GM12878 (cell line): ENCODE results near the gene KRI1. TPM values are rescaled to one million over a fixed set of nuclear protein-coding genes. Genes with fewer than 3 reads are reported as not detected.

Experiments used
- ATAC-seq: fragments of 200-7000 bp; cut with Tn5 transposase; 3 replicates; pipeline ENCODE4 v1.9.1; 2020; ENCODE audit warnings: mild to moderate bottlenecking, moderate library complexity
- BruUV-seq: library from RNA; stranded (reverse); fragments of 400-500 nt; replicated peaks from 2 replicates; lab custom pipeline; 2021; lab: Mats Ljungman, UMichigan
- CTCF ChIA-PET: fragments of 300-600 bp; sonication (Branson Sonifier 250); formaldehyde crosslinking; extraction: SDS; loops from one replicate; lab custom pipeline; 2021; ENCODE audit warnings: inconsistent platforms; lab: Yijun Ruan, JAX
- POLR2A ChIA-PET: fragments of 350-600 bp; formaldehyde crosslinking; extraction: SDS; loops from one replicate; lab custom pipeline; 2021; ENCODE audit warnings: inconsistent platforms; lab: Charles Lee
- RAD21 ChIA-PET: fragments of 300-600 bp; sonication (Branson Sonifier 250); formaldehyde crosslinking; loops from one replicate; lab custom pipeline; 2023; ENCODE audit warnings: antibody characterized with exemption; ENCODE audit not compliant: unreplicated experiment; lab: Charles Lee
- SMC1A ChIA-PET: fragments of 300-600 bp; sonication (Branson Sonifier 250); formaldehyde crosslinking; loops from one replicate; lab custom pipeline; 2023; ENCODE audit not compliant: unreplicated experiment, uncharacterized antibody; lab: Charles Lee
- DNase-seq: peaks from one replicate; pipeline ENCODE4 v3.0.0-alpha.2; 2011; ENCODE audit warnings: low read depth, low spot score
- FAIRE-seq: peaks from 3 replicates; lab custom pipeline; 2011; peaks lifted over from hg19 to GRCh38; lab: Jason Lieb, UNC
- H2AFZ ChIP-seq: 2 replicates; pipeline ENCODE4 v1.6.0; 2011; ENCODE audit warnings: low read depth, low read length, control low read depth; ENCODE audit not compliant: control insufficient read depth
- H3K27ac ChIP-seq: 2 replicates; pipeline ENCODE4 v1.5.1; 2011; ENCODE audit warnings: control low read depth; ENCODE audit not compliant: control insufficient read depth, insufficient read depth
- H3K27me3 ChIP-seq, 2 experiments: replicated peaks in 1 of 2; 2 replicates each; pipeline versions ENCODE4 v1.6.0 to v1.6.1; 2011; ENCODE audit warnings: low read length in 1 of 2; ENCODE audit not compliant: control insufficient read depth in 2 of 2, insufficient read depth in 2 of 2
- H3K36me3 ChIP-seq, 2 experiments: 2 replicates each; pipeline ENCODE4 v1.5.1; 2011; ENCODE audit warnings: low read length in 1 of 2; ENCODE audit not compliant: control insufficient read depth in 2 of 2, insufficient read depth in 2 of 2
- H3K4me1 ChIP-seq: 2 replicates; pipeline ENCODE4 v1.6.1; 2011; ENCODE audit warnings: mild to moderate bottlenecking, low read length, moderate library complexity, mixed read lengths; ENCODE audit not compliant: control insufficient read depth, insufficient read depth
- H3K4me2 ChIP-seq: 2 replicates; pipeline ENCODE4 v1.6.0; 2011; ENCODE audit warnings: control low read depth; ENCODE audit not compliant: control insufficient read depth, insufficient read depth
- H3K4me3 ChIP-seq: fragments of 200-600 bp; sonication (generic); 2 replicates; pipeline ENCODE4 v1.5.1; 2016
- H3K79me2 ChIP-seq: 2 replicates; pipeline ENCODE4 v1.6.0; 2011; ENCODE audit warnings: low read length; ENCODE audit not compliant: control insufficient read depth, insufficient read depth
- H3K9ac ChIP-seq: 2 replicates; pipeline ENCODE4 v1.8.0; 2011; ENCODE audit warnings: low read length, control low read depth, mixed read lengths; ENCODE audit not compliant: control insufficient read depth, insufficient read depth
- H3K9me3 ChIP-seq: replicated peaks from 3 replicates; pipeline ENCODE4 v1.5.1; 2011; ENCODE audit warnings: mild to moderate bottlenecking, low read length; ENCODE audit not compliant: control insufficient read depth, insufficient read depth
- H4K20me1 ChIP-seq: 2 replicates; pipeline ENCODE4 v1.6.0; 2011; ENCODE audit not compliant: control insufficient read depth, insufficient read depth
- BHLHE40 ChIP-seq, 2 experiments: fragments of 450-650 bp in 1 of 2; IDR thresholded peaks; 2 replicates each; pipeline ENCODE4 v1.6.1; 2011 to 2017; ENCODE audit warnings: low read depth in 2 of 2, borderline replicate concordance in 1 of 2, improper control_type of control experiment in 1 of 2, low read length in 1 of 2, mild to moderate bottlenecking in 1 of 2
- CHD1 ChIP-seq: IDR thresholded peaks from 2 replicates; pipeline ENCODE4 v1.6.1; 2012; ENCODE audit warnings: low read depth, low read length, improper control_type of control experiment
- CREM ChIP-seq: IDR thresholded peaks from 2 replicates; pipeline ENCODE4 v1.6.1; 2014; ENCODE audit warnings: antibody characterized with exemption, low read depth
- DPF2 ChIP-seq: fragments of 450-650 bp; IDR thresholded peaks from 2 replicates; pipeline ENCODE4 v1.6.1; 2017; ENCODE audit warnings: mild to moderate bottlenecking
- ESRRA ChIP-seq: IDR thresholded peaks from 2 replicates; pipeline ENCODE4 v1.6.1; 2012; ENCODE audit warnings: mild to moderate bottlenecking, low read length, improper control_type of control experiment
- MYB ChIP-seq: fragments of 150-350 bp; IDR thresholded peaks from 2 replicates; pipeline ENCODE4 v1.6.1; 2014; ENCODE audit warnings: mild to moderate bottlenecking, low read depth, low read length, borderline replicate concordance
- NFYB ChIP-seq: IDR thresholded peaks from 2 replicates; pipeline ENCODE4 v1.6.1; 2011; ENCODE audit warnings: low read depth, mild to moderate bottlenecking, low read length, improper control_type of control experiment, moderate library complexity; ENCODE audit not compliant: insufficient read depth
- POLR2A ChIP-seq: IDR thresholded peaks from 2 replicates; pipeline ENCODE4 v1.6.1; 2011; ENCODE audit warnings: low read depth, mild to moderate bottlenecking, low read length
- POLR2AphosphoS5 ChIP-seq: IDR thresholded peaks from 2 replicates; pipeline ENCODE4 v1.6.1; 2011; ENCODE audit warnings: mild to moderate bottlenecking, low read length, inconsistent platforms
- RAD21 ChIP-seq: IDR thresholded peaks from 2 replicates; pipeline ENCODE4 v1.6.1; 2011; ENCODE audit warnings: mild to moderate bottlenecking, low read depth, low read length, moderate library complexity; ENCODE audit not compliant: insufficient read depth
- RCOR1 ChIP-seq: conservative IDR thresholded peaks from 2 replicates; pipeline ENCODE4 v1.6.1; 2012; ENCODE audit warnings: low read depth, low read length, improper control_type of control experiment
- SREBF1 ChIP-seq: IDR thresholded peaks from 2 replicates; pipeline ENCODE4 v1.6.1; 2012; ENCODE audit warnings: mild to moderate bottlenecking, low read length
- SRF ChIP-seq, 2 experiments: IDR thresholded peaks; 2 replicates each; pipeline ENCODE4 v1.6.1; 2011; ENCODE audit warnings: low read depth in 2 of 2, low read length in 2 of 2, mild to moderate bottlenecking in 1 of 2, moderate library complexity in 1 of 2
- TCF3 ChIP-seq: IDR thresholded peaks from 2 replicates; pipeline ENCODE4 v1.6.1; 2012; ENCODE audit warnings: low read depth, mild to moderate bottlenecking, low read length, borderline replicate concordance; ENCODE audit not compliant: insufficient read depth
- YY1 ChIP-seq: IDR thresholded peaks from 2 replicates; pipeline ENCODE4 v1.6.1; 2011; ENCODE audit warnings: low read depth, mild to moderate bottlenecking, low read length
- WGBS: methylation state at CpG from one replicate; pipeline ENCODE4 v1.1.6; 2016; ENCODE audit warnings: low lambda C conversion rate; ENCODE audit not compliant: insufficient replicate concordance, insufficient coverage; ENCODE audit errors: missing lambda C conversion rate; 5-methylcytosine and 5-hydroxymethylcytosine counted together
- in situ Hi-C: fragments of 300-500 bp; cut with MboI; formaldehyde crosslinking; loops from 9 replicates; pipeline ENCODE4 v1.14.3; 2018; ENCODE audit warnings: mixed read lengths
- intact Hi-C: fragments of 100-400 bp; cut with micrococcal nuclease; formaldehyde crosslinking; loops from one replicate; pipeline ENCODE4 v1.14.2; 2022; ENCODE audit not compliant: unreplicated experiment
- polyA plus RNA-seq, 11 experiments: library from polyadenylated mRNA; depleted of rRNA in 4 of 11; unstranded in 6 of 11; stranded (reverse) in 5 of 11; fragments of >200 nt; fragmentation: Nextera tagmentation in 4 of 11; fragmentation: Illumina TruSeq in 1 of 11; extraction: Ambion mirVana in 4 of 11; extraction: Trizol in 1 of 11; gene quantifications; 1 replicate in 1 of 11; 2 replicates in 10 of 11; pipeline versions ENCODE4 v1.2.1 to v1.2.3, GENCODE V29; 2011 to 2016; ENCODE audit warnings: inconsistent platforms in 2 of 11, missing spikeins in 2 of 11, low read depth in 1 of 11
- total RNA-seq, 4 experiments: library from RNA; depleted of rRNA in 3 of 4; stranded (reverse); fragments of >200 nt in 3 of 4; fragmentation: Illumina TruSeq in 1 of 4; extraction: Trizol in 1 of 4; gene quantifications; 2 replicates each; pipeline versions ENCODE4 v1.2.1 to v1.2.3, GENCODE V29; 2013 to 2021
- TF ChIP-seq, protein P1 (sequence below): IDR thresholded peaks from 2 replicates; pipeline ENCODE4 v1.6.1; 2011; ENCODE audit warnings: borderline replicate concordance, low read depth, mild to moderate bottlenecking, moderate library complexity, mixed read lengths, low read length; ENCODE audit not compliant: insufficient read depth; ENCODE audit errors: extremely low read length
- TF ChIP-seq, protein P2 (sequence below): IDR thresholded peaks from 2 replicates; pipeline ENCODE4 v1.6.1; 2011; ENCODE audit warnings: low read depth, low read length, improper control_type of control experiment, borderline replicate concordance
- TF ChIP-seq, protein P3 (sequence below), 3 experiments: IDR thresholded peaks in 2 of 3; conservative IDR thresholded peaks in 1 of 3; 2 replicates each; pipeline ENCODE4 v1.5.1; 2011; ENCODE audit warnings: low read depth in 3 of 3, low read length in 3 of 3, mild to moderate bottlenecking in 3 of 3, control low read depth in 2 of 3, moderate library complexity in 2 of 3, inconsistent platforms in 1 of 3, mixed read lengths in 1 of 3; ENCODE audit not compliant: control insufficient read depth in 2 of 3, insufficient read depth in 1 of 3; ENCODE audit errors: extremely low read depth in 1 of 3
- TF ChIP-seq, protein P4 (sequence below): fragments of 450-650 bp; IDR thresholded peaks from 2 replicates; pipeline ENCODE4 v1.6.1; 2016; ENCODE audit warnings: mild to moderate bottlenecking

Gene KRI1
- total and polyA plus RNA-seq, 10 of the 15 experiments (the other 5 are each of a cell fraction or from before 2014, with no cell fraction given), result 0.98 to 42.5 (median 24.7) TPM

DNA sequence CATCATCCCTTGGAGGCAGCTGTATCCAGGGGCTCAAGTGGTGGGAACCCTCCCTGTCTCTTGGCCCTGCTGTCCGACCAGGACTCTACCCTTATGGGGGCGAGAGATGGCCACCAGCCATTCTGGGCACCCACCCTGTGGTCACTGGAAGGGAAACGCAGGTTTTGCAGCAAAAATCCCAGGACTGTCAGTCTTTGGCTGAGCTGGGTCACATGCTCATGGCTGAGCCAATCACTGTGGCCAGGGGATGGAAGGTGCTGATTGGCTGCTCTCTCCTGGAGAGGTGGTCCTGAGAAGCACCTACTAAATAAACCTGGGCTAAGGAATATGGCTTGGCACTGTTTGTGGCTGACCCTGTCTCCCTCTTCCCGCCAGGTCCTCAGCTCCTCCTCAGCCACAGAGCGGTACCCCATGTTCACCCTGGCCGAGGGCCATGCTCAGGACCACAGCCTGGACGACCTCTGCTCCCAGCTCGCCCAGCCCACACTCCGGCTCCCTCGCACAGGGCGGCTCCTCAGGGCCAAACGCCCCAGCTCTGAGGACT, 13.2 kb downstream of the KRI1 start:
- ChIA-PET RAD21 (interaction anchor here (1.3 to 2.0 kb wide), 3 partner anchors 10 to 15 kb away, joined by 4 to 5 read pairs (median 5); no protein-coding TSS in a partner anchor), CTCF (interaction anchor here (0.6 to 2.1 kb wide), 8 partner anchors 11 to 43 kb away, joined by 3 to 6 read pairs (median 4); partner anchors contain the start of gene KRI1), POLR2A (interaction anchor here (0.6 to 1.6 kb wide), 3 partner anchors 10 to 374 kb away, joined by 4 to 5 read pairs (median 4); no protein-coding TSS in a partner anchor), SMC1A (interaction anchor here (0.6 to 1.1 kb wide), 4 partner anchors 28 to 106 kb away, joined by 3 to 5 read pairs (median 4); no protein-coding TSS in a partner anchor)
- Histone ChIP-seq H3K4me3 (no peak overlapping the region), H3K9ac (no peak overlapping the region), H3K79me2 (no peaks in the 10 kb centered on the region; the same call in 1 of the 2 replicates), H3K36me3 (peaks cover 26% of the 10 kb centered on the region in 2 experiments), H4K20me1 (no peaks in the 10 kb centered on the region), H3K4me1 (peaks cover 46% of the 10 kb centered on the region), H2AFZ (no peak overlapping the region), H3K4me2 (peak overlapping the region; percentile 38; the same call in 1 of the 2 replicates), H3K27me3 (no peaks in the 10 kb centered on the region), H3K27ac (peak overlapping the region; percentile 65; the same call in 1 of the 2 replicates), H3K9me3 (no peaks in the 10 kb centered on the region; the same call in 2 of the 3 replicates)
- WGBS, result 93% methylated on average over 12 of the region's 12 CpGs
- no peak for DNase-seq
- peak; percentile 31; the same call in 2 of the 3 replicates for ATAC-seq
- FAIRE-seq, result peak; percentile 54
- in situ Hi-C loops, result no loop called here
- intact Hi-C loops, result no loop called here
- no TSS peak for BruUV-seq
- TF ChIP-seq, protein P1, sequence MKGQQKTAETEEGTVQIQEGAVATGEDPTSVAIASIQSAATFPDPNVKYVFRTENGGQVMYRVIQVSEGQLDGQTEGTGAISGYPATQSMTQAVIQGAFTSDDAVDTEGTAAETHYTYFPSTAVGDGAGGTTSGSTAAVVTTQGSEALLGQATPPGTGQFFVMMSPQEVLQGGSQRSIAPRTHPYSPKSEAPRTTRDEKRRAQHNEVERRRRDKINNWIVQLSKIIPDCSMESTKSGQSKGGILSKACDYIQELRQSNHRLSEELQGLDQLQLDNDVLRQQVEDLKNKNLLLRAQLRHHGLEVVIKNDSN, result peak; percentile 81
- TF ChIP-seq, protein P2, sequence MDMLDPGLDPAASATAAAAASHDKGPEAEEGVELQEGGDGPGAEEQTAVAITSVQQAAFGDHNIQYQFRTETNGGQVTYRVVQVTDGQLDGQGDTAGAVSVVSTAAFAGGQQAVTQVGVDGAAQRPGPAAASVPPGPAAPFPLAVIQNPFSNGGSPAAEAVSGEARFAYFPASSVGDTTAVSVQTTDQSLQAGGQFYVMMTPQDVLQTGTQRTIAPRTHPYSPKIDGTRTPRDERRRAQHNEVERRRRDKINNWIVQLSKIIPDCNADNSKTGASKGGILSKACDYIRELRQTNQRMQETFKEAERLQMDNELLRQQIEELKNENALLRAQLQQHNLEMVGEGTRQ, result peak; percentile 9; the same call in 1 of the 2 replicates
- no peak for TF ChIP-seq SRF (IDR thresholded peaks at IDR 0.05; ENCODE audit: low read depth in 2 of 2, low read length in 2 of 2)
- no peak for TF ChIP-seq SREBF1
- TF ChIP-seq RAD21, result no peak
- peak; percentile 92 for TF ChIP-seq NFYB
- 0 out of 2 replicates have a peak, but pooled peaks have one; percentile 13 for TF ChIP-seq TCF3
- TF ChIP-seq CHD1, result no peak
- no peak for TF ChIP-seq MYB
- TF ChIP-seq, protein P3, sequence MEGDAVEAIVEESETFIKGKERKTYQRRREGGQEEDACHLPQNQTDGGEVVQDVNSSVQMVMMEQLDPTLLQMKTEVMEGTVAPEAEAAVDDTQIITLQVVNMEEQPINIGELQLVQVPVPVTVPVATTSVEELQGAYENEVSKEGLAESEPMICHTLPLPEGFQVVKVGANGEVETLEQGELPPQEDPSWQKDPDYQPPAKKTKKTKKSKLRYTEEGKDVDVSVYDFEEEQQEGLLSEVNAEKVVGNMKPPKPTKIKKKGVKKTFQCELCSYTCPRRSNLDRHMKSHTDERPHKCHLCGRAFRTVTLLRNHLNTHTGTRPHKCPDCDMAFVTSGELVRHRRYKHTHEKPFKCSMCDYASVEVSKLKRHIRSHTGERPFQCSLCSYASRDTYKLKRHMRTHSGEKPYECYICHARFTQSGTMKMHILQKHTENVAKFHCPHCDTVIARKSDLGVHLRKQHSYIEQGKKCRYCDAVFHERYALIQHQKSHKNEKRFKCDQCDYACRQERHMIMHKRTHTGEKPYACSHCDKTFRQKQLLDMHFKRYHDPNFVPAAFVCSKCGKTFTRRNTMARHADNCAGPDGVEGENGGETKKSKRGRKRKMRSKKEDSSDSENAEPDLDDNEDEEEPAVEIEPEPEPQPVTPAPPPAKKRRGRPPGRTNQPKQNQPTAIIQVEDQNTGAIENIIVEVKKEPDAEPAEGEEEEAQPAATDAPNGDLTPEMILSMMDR (IDR thresholded peaks at IDR 0.05 in 2 of 3, conservative IDR thresholded peaks at IDR 0.05 in 1 of 3; ENCODE audit: control insufficient read depth in 2 of 3, extremely low read depth in 1 of 3, insufficient read depth in 1 of 3, low read depth in 3 of 3, low read length in 3 of 3), result no peak
- TF ChIP-seq RCOR1, result no peak
- TF ChIP-seq ESRRA, result no peak
- peak; percentile 57 for TF ChIP-seq POLR2A
- TF ChIP-seq, protein P4, sequence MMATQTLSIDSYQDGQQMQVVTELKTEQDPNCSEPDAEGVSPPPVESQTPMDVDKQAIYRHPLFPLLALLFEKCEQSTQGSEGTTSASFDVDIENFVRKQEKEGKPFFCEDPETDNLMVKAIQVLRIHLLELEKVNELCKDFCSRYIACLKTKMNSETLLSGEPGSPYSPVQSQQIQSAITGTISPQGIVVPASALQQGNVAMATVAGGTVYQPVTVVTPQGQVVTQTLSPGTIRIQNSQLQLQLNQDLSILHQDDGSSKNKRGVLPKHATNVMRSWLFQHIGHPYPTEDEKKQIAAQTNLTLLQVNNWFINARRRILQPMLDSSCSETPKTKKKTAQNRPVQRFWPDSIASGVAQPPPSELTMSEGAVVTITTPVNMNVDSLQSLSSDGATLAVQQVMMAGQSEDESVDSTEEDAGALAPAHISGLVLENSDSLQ, result peak; percentile 35; the same call in 1 of the 2 replicates
- TF ChIP-seq POLR2AphosphoS5, result peak; percentile 31; the same call in 1 of the 2 replicates
- 0 out of 2 replicates have a peak, but pooled peaks have one; percentile 22 for TF ChIP-seq YY1
- no peak for TF ChIP-seq CREM
- TF ChIP-seq BHLHE40 (IDR thresholded peaks at IDR 0.05; ENCODE audit: borderline replicate concordance in 1 of 2, low read depth in 2 of 2, low read length in 1 of 2), result no peak
- no peak for TF ChIP-seq DPF2
